Skeletal muscle tissue (tissue), 4 donors: ENCODE data around the gene ESYT1. TPM values are rescaled to one million over a fixed set of nuclear protein-coding genes. Genes with fewer than 3 reads are reported as not detected.
A peak's percentile ranks its signal among the peaks of the same experiment; 100 is the strongest.

ENCODE experiments used
- H3K27ac ChIP-seq: one replicate; pipeline ENCODE4 v1.7.0; 2013; ENCODE audit warnings: mild to moderate bottlenecking, low read depth, low read length, inconsistent platforms
- H3K27me3 ChIP-seq, 3 donors: one replicate each; pipeline ENCODE4 v1.7.0; 2013; ENCODE audit warnings: low read length in 3 of 3; ENCODE audit not compliant: control insufficient read depth in 3 of 3, insufficient read depth in 3 of 3
- H3K36me3 ChIP-seq, 3 donors: one replicate each; pipeline ENCODE4 v1.7.0; 2013; ENCODE audit warnings: low read length in 3 of 3; ENCODE audit not compliant: control insufficient read depth in 3 of 3, insufficient read depth in 3 of 3
- H3K4me1 ChIP-seq, 3 donors: one replicate each; pipeline ENCODE4 v1.7.0; 2013; ENCODE audit warnings: low read length in 3 of 3, mild to moderate bottlenecking in 3 of 3; ENCODE audit not compliant: control insufficient read depth in 3 of 3, insufficient read depth in 3 of 3
- H3K4me3 ChIP-seq, 3 donors: one replicate each; pipeline ENCODE4 v1.7.0; 2013; ENCODE audit warnings: low read length in 3 of 3
- H3K9ac ChIP-seq, 3 donors: one replicate each; pipeline ENCODE4 v1.7.0; 2013; ENCODE audit warnings: low read length in 3 of 3, mild to moderate bottlenecking in 3 of 3, moderate library complexity in 2 of 3, low read depth in 1 of 3
- H3K9me3 ChIP-seq, 3 donors: one replicate each; pipeline ENCODE4 v1.7.0; 2013; ENCODE audit warnings: low read length in 3 of 3; ENCODE audit not compliant: control insufficient read depth in 3 of 3
- total RNA-seq: library from RNA; depleted of rRNA; stranded (reverse); fragments of >200 nt; gene quantifications from one replicate; pipeline ENCODE4 v1.2.3, GENCODE V29; 2014
- donor health status: Osteomylitis.

ESYT1 gene
- total RNA-seq, 1 donor from 2014 or later, result 149 TPM

DNA sequence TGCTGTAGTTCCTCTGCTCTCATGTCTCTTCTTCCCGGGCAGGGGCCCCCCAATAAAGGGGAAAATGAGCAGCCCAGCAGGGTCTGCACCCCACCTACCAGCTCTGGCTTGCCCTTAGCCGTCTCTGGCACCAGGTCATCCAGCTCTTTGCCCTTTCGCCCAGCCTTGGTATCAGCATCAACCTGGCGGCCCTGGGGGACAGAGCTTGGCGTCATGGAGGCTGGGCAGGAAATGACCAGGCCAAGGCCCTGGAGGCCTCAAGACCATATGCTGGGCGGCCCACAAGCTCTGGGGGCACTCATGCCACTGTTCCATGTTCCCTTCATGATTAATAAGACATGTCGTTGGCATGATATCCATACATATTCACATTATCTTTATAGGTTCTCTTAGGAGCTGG, 44.8 kb downstream of the ESYT1 start:
- Histone ChIP-seq H3K27me3 (no peaks in the 10 kb centered on the region), H3K9me3 (no peaks in the 10 kb centered on the region), H3K4me3 (no peak overlapping the region), H3K4me1 (no peaks in the 10 kb centered on the region), H3K27ac (no peak overlapping the region), H3K9ac (no peak overlapping the region), H3K36me3 (peaks cover 68 to 90% (median 78%) of the 10 kb centered on the region in 3 donors)

DNA sequence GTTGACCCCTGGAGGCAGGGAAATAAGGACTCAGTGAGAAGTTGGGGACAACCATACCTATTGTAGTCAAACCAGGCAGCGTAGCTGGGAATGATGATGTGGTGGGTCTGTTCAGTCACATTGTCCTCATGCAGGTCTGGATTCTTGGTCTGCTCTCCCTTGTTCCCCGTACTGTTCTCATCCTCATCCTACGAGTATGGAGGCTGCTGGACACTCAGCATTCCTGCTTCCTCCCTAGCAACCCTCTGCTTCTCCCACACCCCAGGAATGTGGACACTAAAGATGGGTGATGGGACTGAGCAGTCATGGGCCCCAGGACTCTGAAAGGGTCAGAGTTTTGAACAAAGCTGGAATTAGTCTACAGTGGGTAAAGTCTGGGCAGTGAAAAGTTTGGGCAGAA, 50.3 kb downstream of the ESYT1 start:
- Histone ChIP-seq H3K36me3 (peaks cover 53 to 79% (median 69%) of the 10 kb centered on the region in 3 donors), H3K27me3 (no peaks in the 10 kb centered on the region), H3K4me3 (no peak overlapping the region)

DNA sequence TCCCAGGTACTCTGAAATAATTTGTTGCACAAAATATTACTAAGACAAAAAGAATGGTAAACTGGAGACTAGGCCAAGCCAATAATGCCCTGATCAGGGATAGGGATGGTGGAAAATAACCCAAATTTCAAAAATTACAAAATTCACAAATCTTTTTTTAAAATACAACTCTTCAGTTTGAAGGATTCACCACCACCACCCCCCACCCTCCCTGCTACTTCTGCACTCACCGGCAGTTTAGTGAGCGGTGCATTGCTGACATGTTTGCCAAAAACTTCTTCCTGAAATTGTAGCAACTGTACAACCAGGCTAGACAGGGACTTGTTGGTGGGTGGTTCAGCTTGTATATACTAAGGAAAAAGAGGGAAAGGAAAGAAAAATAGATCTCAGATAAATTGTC, 58.9 kb downstream of the ESYT1 start:
- Histone ChIP-seq H3K27me3 (no peaks in the 10 kb centered on the region), H3K9ac (no peak overlapping the region), H3K9me3 (no peaks in the 10 kb centered on the region), H3K36me3 (peaks cover 26 to 34% (median 34%) of the 10 kb centered on the region in 3 donors), H3K4me1 (peaks cover 16 to 23% (median 17%) of the 10 kb centered on the region in 3 donors), H3K4me3 (no peak overlapping the region), H3K27ac (no peak overlapping the region)

More for the DNA sequence above, 50.3 kb downstream of the ESYT1 start:
- Histone ChIP-seq H3K4me1 (no peaks in the 10 kb centered on the region), H3K27ac (no peak overlapping the region), H3K9ac (no peak overlapping the region), H3K9me3 (no peaks in the 10 kb centered on the region)

DNA sequence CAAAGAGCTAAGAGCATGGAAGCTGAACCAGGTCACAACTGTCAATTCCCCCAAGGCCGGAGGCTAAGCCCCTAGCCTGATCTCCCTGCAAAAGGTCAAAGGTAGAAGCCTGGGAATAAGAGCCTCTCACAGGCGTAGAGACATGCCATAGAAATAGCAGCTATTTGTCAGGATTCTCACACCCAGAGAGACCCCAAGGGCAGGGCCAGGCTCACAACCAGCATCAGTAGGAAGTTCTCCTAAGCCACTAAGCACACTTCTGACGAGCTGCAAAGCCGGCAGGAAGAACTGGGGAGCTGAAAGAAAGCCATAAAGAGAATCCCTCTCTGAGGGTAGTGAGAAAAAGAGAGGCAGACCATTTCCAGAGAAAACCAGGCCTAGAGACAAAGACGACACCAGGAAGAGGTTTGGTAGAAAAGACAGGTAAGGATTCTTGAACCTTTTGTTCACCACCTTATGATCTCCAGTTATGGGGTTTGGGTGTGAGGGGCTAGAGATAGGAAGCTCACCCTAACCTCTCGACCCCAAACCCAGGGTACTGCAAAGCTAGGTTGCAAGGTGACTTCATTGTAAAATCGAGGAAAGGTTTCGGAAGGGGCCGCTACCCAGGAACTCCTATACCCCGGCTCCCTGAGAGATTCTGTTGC, 60.2 kb downstream of the ESYT1 start:
- H3K4me3 ChIP-seq, result peak overlapping the region; percentile 73 to 81 (median 80)
- H3K27me3 ChIP-seq, result no peaks in the 10 kb centered on the region
- peak overlapping the region; percentile 59 for H3K27ac ChIP-seq
- peaks cover 25 to 29% (median 27%) of the 10 kb centered on the region in 3 donors for H3K36me3 ChIP-seq
- H3K9ac ChIP-seq, result peak overlapping the region; percentile 79 to 85 (median 81)
- H3K9me3 ChIP-seq, result no peaks in the 10 kb centered on the region
- peaks cover 16 to 23% (median 17%) of the 10 kb centered on the region in 3 donors for H3K4me1 ChIP-seq

DNA sequence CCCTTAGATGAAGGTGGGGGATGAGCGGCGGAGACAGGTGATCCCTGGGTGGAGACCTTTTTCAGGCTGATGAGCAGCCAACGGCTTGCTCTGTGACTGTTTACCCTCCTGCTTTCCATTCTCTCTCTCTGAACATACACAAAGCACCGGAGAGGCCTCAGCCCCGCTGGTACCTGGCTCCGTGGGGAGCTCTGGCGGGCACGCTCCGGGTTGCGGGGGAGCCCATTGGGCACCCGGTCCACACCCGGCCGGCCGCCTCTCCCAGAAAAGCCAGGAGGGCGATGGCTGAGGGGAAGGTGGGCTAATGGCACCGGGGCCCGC, 60.7 kb downstream of the ESYT1 start:
- Histone ChIP-seq H3K9me3 (no peaks in the 10 kb centered on the region), H3K36me3 (peaks cover 21 to 25% (median 24%) of the 10 kb centered on the region in 3 donors), H3K27ac (peak overlapping the region; percentile 59), H3K9ac (peak overlapping the region; percentile 79 to 85 (median 81)), H3K4me3 (peak overlapping the region; percentile 73 to 81 (median 80)), H3K27me3 (no peaks in the 10 kb centered on the region), H3K4me1 (peaks cover 16 to 23% (median 17%) of the 10 kb centered on the region in 3 donors)

DNA sequence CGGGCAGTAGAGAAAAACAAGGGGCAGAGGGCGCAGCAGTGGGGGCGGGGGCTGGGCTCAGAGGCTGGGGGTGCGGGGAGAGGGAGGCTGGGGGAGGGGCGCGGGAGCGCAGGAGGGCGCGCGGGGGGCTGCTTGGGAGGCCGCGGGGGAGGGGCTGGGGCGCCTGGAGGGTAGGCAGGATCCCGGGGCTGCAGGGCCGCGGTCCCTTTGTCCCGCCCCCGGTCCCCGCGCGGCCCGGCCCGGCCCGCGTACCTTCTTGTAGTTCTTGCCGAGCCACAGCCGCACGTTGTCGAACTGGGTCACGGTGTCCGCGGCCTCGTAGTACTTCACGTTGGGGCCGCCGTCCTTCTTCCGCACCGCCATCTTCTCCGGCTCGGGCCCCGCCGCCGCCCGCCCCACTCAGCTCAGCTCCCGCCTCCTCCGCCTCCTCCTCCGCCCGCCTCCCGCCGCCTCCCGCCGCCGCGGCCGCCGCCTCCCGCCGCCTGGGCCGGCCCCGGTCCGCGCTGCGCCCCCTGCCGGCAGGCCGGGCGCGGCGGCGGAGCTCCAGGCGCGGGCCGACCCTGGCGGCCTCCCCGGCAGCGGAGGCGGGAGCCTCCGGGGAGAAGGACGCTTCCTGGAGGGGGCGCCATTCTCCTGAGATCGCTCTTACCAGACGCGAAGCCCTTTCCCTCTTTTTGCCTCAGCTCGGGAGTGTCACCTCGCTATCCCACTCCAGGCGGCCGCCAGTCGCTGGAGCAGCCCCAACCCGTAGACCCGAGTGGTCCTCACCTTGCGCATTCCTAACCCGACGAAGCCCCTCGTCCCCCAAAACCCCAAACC, 61.2 kb downstream of the ESYT1 start, which contains the start of gene SMARCC2:
Gene SMARCC2, minus strand, starts transcription at position 385 of the 819 bp plus-strand sequence. Its CDS starts 22 bp downstream, at position 363.
- H3K27me3 ChIP-seq, result no peaks in the 10 kb centered on the region
- H3K4me3 ChIP-seq, result peak within 1 kb of the TSS; percentile 81 to 92 (median 86)
- peak within 1 kb of the TSS; percentile 88 for H3K27ac ChIP-seq
- H3K9ac ChIP-seq, result peak within 1 kb of the TSS; percentile 82 to 91 (median 83)
- H3K36me3 ChIP-seq, result peaks cover 16 to 20% (median 18%) of the 10 kb centered on the region in 3 donors
- H3K4me1 ChIP-seq, result peaks cover 16 to 23% (median 17%) of the 10 kb centered on the region in 3 donors
- no peaks in the 10 kb centered on the region for H3K9me3 ChIP-seq

DNA sequence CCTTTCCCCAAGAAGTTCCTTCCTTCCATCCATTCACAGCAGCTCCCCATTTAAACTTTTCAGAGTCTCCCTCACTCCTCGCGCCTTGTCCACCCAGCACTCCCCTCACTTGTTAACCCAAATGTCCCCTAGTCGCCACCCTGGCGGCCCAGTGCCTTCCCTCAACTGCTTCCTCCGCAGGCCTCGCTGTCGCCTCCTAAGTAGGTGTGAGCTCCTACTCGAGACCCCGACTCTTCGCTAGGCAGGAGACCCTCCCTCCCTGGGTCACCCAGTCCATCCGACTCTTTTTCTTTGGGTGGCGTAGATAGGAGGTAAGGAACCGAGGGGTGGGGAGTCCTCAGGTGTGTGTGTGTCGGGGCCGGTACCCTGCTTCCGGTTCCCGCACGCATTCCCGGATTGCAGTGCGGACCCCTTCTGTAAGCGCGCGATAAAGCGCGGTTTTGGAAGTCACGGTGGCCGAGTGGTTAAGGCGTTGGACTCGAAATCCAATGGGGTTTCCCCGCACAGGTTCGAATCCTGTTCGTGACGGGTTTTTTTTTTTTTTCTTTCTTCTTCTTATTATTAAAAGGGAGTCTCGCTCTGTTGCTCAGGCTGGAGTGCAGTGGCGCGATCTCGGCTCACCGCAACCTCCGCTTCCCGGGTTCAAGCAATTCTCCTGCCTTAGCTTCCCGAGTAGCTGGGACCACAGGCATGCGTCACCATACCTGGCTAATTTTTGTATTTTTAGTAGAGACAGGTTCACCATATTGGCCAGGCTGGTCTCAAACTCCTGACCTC, 62.0 kb downstream of the ESYT1 start:
- Histone ChIP-seq H3K4me3 (peak overlapping the region; percentile 75 to 92 (median 86)), H3K9ac (peak overlapping the region; percentile 82 to 91 (median 83)), H3K27ac (peak overlapping the region; percentile 88), H3K36me3 (peaks cover 9 to 12% (median 10%) of the 10 kb centered on the region in 3 donors), H3K4me1 (peaks cover 16 to 23% (median 17%) of the 10 kb centered on the region in 3 donors), H3K9me3 (no peaks in the 10 kb centered on the region), H3K27me3 (no peaks in the 10 kb centered on the region)

DNA sequence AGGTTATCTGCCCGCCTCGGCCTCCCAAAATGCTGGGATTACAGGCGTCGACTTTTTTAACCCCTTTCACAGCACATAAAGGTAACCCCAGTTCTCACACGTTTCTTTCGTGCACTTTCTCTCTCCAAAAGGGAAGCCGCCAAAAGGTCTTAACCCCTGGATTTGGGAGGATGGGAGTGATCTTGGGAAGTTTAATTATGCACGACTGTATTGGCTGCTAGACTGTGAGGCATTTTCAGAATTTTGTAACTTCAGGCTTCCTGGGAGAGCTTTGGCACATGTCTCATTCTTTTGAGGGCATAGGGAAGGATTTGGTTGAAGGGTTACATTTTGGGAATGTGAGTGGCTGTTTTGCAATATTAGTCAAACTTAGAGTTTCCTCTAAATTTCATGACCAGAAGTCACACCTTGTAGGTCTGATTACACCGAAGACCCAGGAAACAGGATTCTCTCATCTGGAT, 62.7 kb downstream of the ESYT1 start:
- peak overlapping the region; percentile 75 to 92 (median 86) for H3K4me3 ChIP-seq

DNA sequence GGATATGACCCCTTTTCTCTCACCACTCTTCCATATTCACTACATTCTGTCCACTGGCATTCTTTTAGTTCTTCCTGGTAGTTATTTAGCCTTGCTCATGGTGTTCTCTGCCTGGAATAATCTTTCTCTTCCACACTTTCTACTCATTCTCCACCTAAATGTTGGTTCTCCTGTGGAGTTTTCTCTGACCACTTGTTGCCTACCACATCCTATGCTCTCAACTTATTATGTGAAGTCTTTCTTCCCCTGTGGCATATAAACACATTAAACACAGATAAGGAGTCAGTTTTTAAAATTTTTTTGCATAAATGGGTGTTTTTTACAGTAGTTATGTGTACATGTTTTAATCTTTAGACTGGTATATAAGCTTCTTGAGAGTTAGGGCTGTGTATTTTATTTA, 64.5 kb downstream of the ESYT1 start:
- no peak overlapping the region for H3K9ac ChIP-seq
- no peaks in the 10 kb centered on the region for H3K36me3 ChIP-seq
- H3K4me1 ChIP-seq, result peaks cover 14 to 18% (median 14%) of the 10 kb centered on the region in 3 donors
- no peaks in the 10 kb centered on the region for H3K27me3 ChIP-seq
- H3K4me3 ChIP-seq, result no peak overlapping the region
- no peaks in the 10 kb centered on the region for H3K9me3 ChIP-seq
- H3K27ac ChIP-seq, result no peak overlapping the region

More for the DNA sequence above, 62.7 kb downstream of the ESYT1 start:
- Histone ChIP-seq H3K27ac (peak overlapping the region; percentile 88), H3K36me3 (peaks cover 4 to 11% (median 6%) of the 10 kb centered on the region in 3 donors), H3K27me3 (no peaks in the 10 kb centered on the region), H3K9ac (peak overlapping the region in 2 of 3 donors; percentile 83 to 91), H3K4me1 (peaks cover 16 to 23% (median 17%) of the 10 kb centered on the region in 3 donors), H3K9me3 (no peaks in the 10 kb centered on the region)
